ENCODE measurements around the gene TLE6.
"Not testable (repeated sequence)": the region's sequence is repeated elsewhere in the genome, so short reads cannot be mapped to it uniquely, and the experiment has no call there.

TLE6 gene

GRCh38 chr19:2987797-2988196, 10.4 kb downstream of the TLE6 start:
- no peak for DNase-seq (ENCODE audit: low read depth)
- in situ Hi-C loops (cut with HindIII; ENCODE audit: low sequenced_read_pairs) = no loop called here
- H3K4me3 ChIP-seq (ENCODE audit: low read depth, low read length) = no peak overlapping the region
- TF ChIP-seq, protein P1, sequence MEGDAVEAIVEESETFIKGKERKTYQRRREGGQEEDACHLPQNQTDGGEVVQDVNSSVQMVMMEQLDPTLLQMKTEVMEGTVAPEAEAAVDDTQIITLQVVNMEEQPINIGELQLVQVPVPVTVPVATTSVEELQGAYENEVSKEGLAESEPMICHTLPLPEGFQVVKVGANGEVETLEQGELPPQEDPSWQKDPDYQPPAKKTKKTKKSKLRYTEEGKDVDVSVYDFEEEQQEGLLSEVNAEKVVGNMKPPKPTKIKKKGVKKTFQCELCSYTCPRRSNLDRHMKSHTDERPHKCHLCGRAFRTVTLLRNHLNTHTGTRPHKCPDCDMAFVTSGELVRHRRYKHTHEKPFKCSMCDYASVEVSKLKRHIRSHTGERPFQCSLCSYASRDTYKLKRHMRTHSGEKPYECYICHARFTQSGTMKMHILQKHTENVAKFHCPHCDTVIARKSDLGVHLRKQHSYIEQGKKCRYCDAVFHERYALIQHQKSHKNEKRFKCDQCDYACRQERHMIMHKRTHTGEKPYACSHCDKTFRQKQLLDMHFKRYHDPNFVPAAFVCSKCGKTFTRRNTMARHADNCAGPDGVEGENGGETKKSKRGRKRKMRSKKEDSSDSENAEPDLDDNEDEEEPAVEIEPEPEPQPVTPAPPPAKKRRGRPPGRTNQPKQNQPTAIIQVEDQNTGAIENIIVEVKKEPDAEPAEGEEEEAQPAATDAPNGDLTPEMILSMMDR (IDR thresholded peaks at IDR 0.05; ENCODE audit: low read depth, low read length, missing control alignments) = no peak

- no peak for DNase-seq (ENCODE audit: low read depth)
- in situ Hi-C loops (cut with HindIII; ENCODE audit: low sequenced_read_pairs) = no loop called here
- H3K4me3 ChIP-seq (ENCODE audit: low read depth, low read length) = no peak overlapping the region
- TF ChIP-seq, protein P1 (IDR thresholded peaks at IDR 0.05; ENCODE audit: low read depth, low read length, missing control alignments) = no peak
Observed at GRCh38 chr19:2988568-2988967, 11.2 kb downstream of the TLE6 start.

DNA sequence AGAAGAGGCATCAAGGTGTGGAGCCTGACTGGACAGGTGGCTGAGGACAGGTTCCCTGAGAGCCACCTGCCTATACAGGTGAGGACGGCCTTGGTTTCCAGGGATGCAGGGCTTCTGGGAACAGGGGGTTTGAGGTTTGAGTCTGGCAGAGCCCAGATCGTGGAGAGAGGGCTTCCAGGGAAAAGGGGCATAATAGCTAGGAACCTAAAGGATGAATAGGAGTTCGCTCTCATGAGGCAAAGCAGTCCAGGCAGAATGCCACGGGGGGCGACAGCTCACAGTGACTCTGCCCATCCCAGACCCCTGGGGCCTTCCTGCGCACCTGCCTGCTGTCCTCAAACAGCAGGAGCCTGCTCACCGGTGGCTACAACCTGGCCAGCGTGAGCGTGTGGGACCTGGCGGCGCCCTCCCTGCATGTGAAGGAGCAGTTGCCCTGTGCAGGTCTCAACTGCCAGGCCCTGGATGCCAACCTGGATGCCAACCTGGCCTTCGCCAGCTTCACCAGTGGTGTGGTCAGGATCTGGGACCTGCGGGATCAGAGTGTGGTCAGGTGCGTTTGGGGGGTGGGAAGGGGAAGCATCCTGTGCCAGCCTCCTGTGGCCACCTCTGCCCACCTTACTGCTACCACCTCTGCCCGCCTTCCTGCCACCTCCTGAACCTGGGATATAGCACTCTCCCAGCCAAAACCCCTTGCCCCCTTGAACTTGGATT, 12.0 kb downstream of the TLE6 start:
- no peak overlapping the region for H3K4me3 ChIP-seq (ENCODE audit: low read depth, low read length)

GRCh38 chr19:2992333-2992732, 15.0 kb downstream of the TLE6 start:
- H3K4me3 ChIP-seq (ENCODE audit: low read depth, low read length); in situ Hi-C loops (cut with HindIII; ENCODE audit: low sequenced_read_pairs); DNase-seq (ENCODE audit: low read depth): not testable (repeated sequence)

More for the DNA sequence above, 12.0 kb downstream of the TLE6 start:
- no peak for DNase-seq (ENCODE audit: low read depth)
- in situ Hi-C loops (cut with HindIII; ENCODE audit: low sequenced_read_pairs) = no loop called here
- TF ChIP-seq, protein P1 (IDR thresholded peaks at IDR 0.05; ENCODE audit: low read depth, low read length, missing control alignments) = no peak

- TF ChIP-seq, protein P1 (IDR thresholded peaks at IDR 0.05; ENCODE audit: low read depth, low read length, missing control alignments) = no peak
- no peak overlapping the region for H3K4me3 ChIP-seq (ENCODE audit: low read depth, low read length)
- no peak for DNase-seq (ENCODE audit: low read depth)
- in situ Hi-C loops (cut with HindIII; ENCODE audit: low sequenced_read_pairs) = no loop called here
Observed at GRCh38 chr19:2992958-2993357, 15.6 kb downstream of the TLE6 start.

DNA sequence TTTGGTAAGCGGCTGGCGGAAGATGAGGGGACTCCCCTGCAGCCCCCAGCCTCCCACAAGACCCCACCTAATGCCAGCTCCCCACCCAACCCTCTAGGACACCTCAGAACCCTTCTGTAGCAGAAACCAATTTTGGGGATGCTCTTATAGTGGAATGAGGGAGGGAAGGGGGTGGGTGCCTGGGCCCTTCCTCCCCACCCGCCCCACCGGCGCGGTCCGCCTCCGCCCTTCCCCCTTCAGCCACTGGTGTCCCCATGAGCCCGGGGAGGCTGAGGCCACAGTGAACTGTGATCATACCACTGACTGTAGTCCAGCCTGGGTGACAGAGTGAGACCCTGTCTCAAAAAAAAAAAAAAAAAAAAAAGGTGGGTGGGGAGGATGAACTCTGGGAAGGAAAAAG, 16.2 kb downstream of the TLE6 start:
- TF ChIP-seq, protein P1 (IDR thresholded peaks at IDR 0.05; ENCODE audit: low read depth, low read length, missing control alignments) = no peak
- in situ Hi-C loops (cut with HindIII; ENCODE audit: low sequenced_read_pairs) = no loop called here
- no peak overlapping the region for H3K4me3 ChIP-seq (ENCODE audit: low read depth, low read length)
- no peak for DNase-seq (ENCODE audit: low read depth)

DNA sequence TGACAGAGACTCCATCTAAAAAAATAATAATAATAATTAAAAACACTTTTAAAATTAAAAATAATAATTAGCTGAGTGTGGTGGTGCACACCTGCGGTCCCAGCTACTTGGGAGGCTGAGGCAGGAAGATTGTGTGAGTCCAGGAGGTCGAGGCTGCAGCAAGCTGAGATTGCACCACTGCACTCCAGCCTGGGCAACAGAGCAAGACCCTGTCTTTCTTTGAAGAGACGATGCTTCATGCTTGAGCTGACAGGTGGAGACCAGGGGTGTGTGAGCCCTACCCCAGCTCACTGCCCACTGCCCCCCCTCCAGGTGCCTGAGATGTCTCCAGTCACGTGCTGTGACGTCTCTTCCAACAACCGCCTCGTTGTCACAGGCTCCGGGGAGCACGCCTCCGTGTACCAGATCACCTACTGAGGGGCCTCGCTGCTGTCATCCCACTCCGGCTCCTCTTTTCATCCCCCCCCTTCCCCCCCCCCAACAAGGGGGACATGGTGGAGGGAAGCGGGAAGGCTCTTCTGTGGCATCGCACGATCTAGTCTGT, 17.3 kb downstream of the TLE6 start:
- TF ChIP-seq, protein P1 (IDR thresholded peaks at IDR 0.05; ENCODE audit: low read depth, low read length, missing control alignments) = no peak
- DNase-seq (ENCODE audit: low read depth) = no peak
- H3K4me3 ChIP-seq (ENCODE audit: low read depth, low read length) = no peak overlapping the region
- in situ Hi-C loops (cut with HindIII; ENCODE audit: low sequenced_read_pairs) = no loop called here
